DND-41 (cell line): Measurements from ENCODE around the gene CTDP1.

ENCODE experiments used
- ATAC-seq: fragments of 200-7000 bp; cut with Tn5 transposase; 3 replicates; pipeline ENCODE4 v1.9.1; 2021; ENCODE audit warnings: low read depth; ENCODE audit not compliant: insufficient read depth
- DNase-seq: peaks from one replicate; pipeline ENCODE4 v3.0.0-alpha.2; 2020
- H2AFZ ChIP-seq: 2 replicates; pipeline ENCODE4 v1.6.0; 2012; ENCODE audit warnings: low read depth, low read length
- H3K27ac ChIP-seq: 2 replicates; pipeline ENCODE4 v1.5.1; 2012; ENCODE audit warnings: low read length, inconsistent platforms
- H3K27me3 ChIP-seq: fragments of 200-600 bp; sonication (generic); 2 replicates; pipeline ENCODE4 v1.6.0; 2012; ENCODE audit warnings: low read length, mild to moderate bottlenecking, inconsistent platforms; ENCODE audit not compliant: insufficient read depth, poor library complexity
- H3K36me3 ChIP-seq: 2 replicates; pipeline ENCODE4 v1.5.1; 2012; ENCODE audit warnings: low read length, inconsistent platforms; ENCODE audit not compliant: insufficient read depth
- H3K4me1 ChIP-seq: 2 replicates; pipeline ENCODE4 v1.5.1; 2012; ENCODE audit warnings: mild to moderate bottlenecking, low read length; ENCODE audit not compliant: insufficient read depth
- H3K4me2 ChIP-seq: 2 replicates; pipeline ENCODE4 v1.6.0; 2012; ENCODE audit warnings: mild to moderate bottlenecking, moderate library complexity, low read length, inconsistent platforms; ENCODE audit not compliant: insufficient read depth
- H3K4me3 ChIP-seq, 2 experiments: fragments of 200-600 bp in 1 of 2; shearing (Covaris generic) in 1 of 2; 2 replicates each; pipeline ENCODE4 v1.5.1; 2012 to 2016; ENCODE audit warnings: inconsistent platforms in 2 of 2, low read length in 2 of 2, mild to moderate bottlenecking in 2 of 2, low read depth in 1 of 2, moderate library complexity in 1 of 2
- H3K79me2 ChIP-seq: 2 replicates; pipeline ENCODE4 v1.6.0; 2012; ENCODE audit warnings: low read length, inconsistent platforms; ENCODE audit not compliant: insufficient read depth
- H3K9ac ChIP-seq: 2 replicates; pipeline ENCODE4 v1.6.0; 2012; ENCODE audit warnings: low read depth, mild to moderate bottlenecking, inconsistent platforms, low read length, moderate library complexity
- H3K9me3 ChIP-seq: 2 replicates; pipeline ENCODE4 v1.5.1; 2012; ENCODE audit warnings: low read length, moderate library complexity, mild to moderate bottlenecking, inconsistent platforms; ENCODE audit not compliant: insufficient read depth, severe bottlenecking
- H4K20me1 ChIP-seq: 2 replicates; pipeline ENCODE4 v1.6.0; 2012; ENCODE audit warnings: low read length; ENCODE audit not compliant: insufficient read depth
- CTCF ChIP-seq: IDR thresholded peaks from 2 replicates; pipeline ENCODE4 v1.5.1; 2012; ENCODE audit warnings: borderline replicate concordance, low read length, moderate library complexity, mild to moderate bottlenecking; ENCODE audit not compliant: poor library complexity, severe bottlenecking; ENCODE audit errors: extremely low read depth
- EZH2 ChIP-seq: IDR thresholded peaks from 3 replicates; pipeline ENCODE4 v1.6.1; 2012; ENCODE audit warnings: borderline replicate concordance, low read depth, mild to moderate bottlenecking, moderate library complexity, low read length, inconsistent platforms; ENCODE audit not compliant: severe bottlenecking

CTDP1 gene

GRCh38 chr18:79702906-79703305, 23.3 kb downstream of the CTDP1 start:
- ATAC-seq (no peak), DNase-seq (no peak)
- no peak overlapping the region for H3K27ac ChIP-seq
- H3K4me2 ChIP-seq = no peak overlapping the region
- H3K36me3 ChIP-seq = peaks cover 87% of the 10 kb centered on the region
- H3K79me2 ChIP-seq = peaks cover 57% of the 10 kb centered on the region
- no peaks in the 10 kb centered on the region for H3K4me1 ChIP-seq
- no peak for TF ChIP-seq EZH2
- TF ChIP-seq CTCF = no peak
- H3K4me3 ChIP-seq = no peak overlapping the region
- no peaks in the 10 kb centered on the region for H3K27me3 ChIP-seq
- no peak overlapping the region for H3K9ac ChIP-seq
- H3K9me3 ChIP-seq = no peaks in the 10 kb centered on the region
- no peak overlapping the region for H2AFZ ChIP-seq
- H4K20me1 ChIP-seq = peaks cover 58% of the 10 kb centered on the region

GRCh38 chr18:79704631-79705030, 25.0 kb downstream of the CTDP1 start:
- Histone ChIP-seq H3K36me3 (peaks cover 85% of the 10 kb centered on the region), H3K27me3 (no peaks in the 10 kb centered on the region), H3K4me3 (no peak overlapping the region), H2AFZ (no peak overlapping the region), H4K20me1 (peaks cover 58% of the 10 kb centered on the region), H3K9me3 (no peaks in the 10 kb centered on the region), H3K27ac (no peak overlapping the region), H3K79me2 (peaks cover 47% of the 10 kb centered on the region), H3K4me2 (no peak overlapping the region), H3K9ac (no peak overlapping the region), H3K4me1 (no peaks in the 10 kb centered on the region)
- TF ChIP-seq EZH2 (no peak), CTCF (no peak)
- DNase-seq = no peak
- no peak for ATAC-seq

GRCh38 chr18:79705272-79705671, 25.7 kb downstream of the CTDP1 start:
- H3K27ac ChIP-seq = no peak overlapping the region
- no peak for TF ChIP-seq EZH2
- no peak for TF ChIP-seq CTCF
- peaks cover 41% of the 10 kb centered on the region for H3K79me2 ChIP-seq
- no peak overlapping the region for H3K9ac ChIP-seq
- DNase-seq (no peak), ATAC-seq (no peak)
- peaks cover 85% of the 10 kb centered on the region for H3K36me3 ChIP-seq
- peaks cover 53% of the 10 kb centered on the region for H4K20me1 ChIP-seq
- no peak overlapping the region for H3K4me3 ChIP-seq
- H2AFZ ChIP-seq = no peak overlapping the region
- H3K4me2 ChIP-seq = no peak overlapping the region
- no peaks in the 10 kb centered on the region for H3K4me1 ChIP-seq
- no peaks in the 10 kb centered on the region for H3K27me3 ChIP-seq
- H3K9me3 ChIP-seq = no peaks in the 10 kb centered on the region

- no peak for TF ChIP-seq CTCF
- H4K20me1 ChIP-seq = peaks cover 48% of the 10 kb centered on the region
- no peak overlapping the region for H3K27ac ChIP-seq
These were observed 26.4 kb downstream of the CTDP1 start for GRCh38 chr18:79706006-79706405.

More at GRCh38 chr18:79706006-79706405, 26.4 kb downstream of the CTDP1 start:
- Histone ChIP-seq H2AFZ (no peak overlapping the region), H3K36me3 (peaks cover 84% of the 10 kb centered on the region), H3K9me3 (no peaks in the 10 kb centered on the region), H3K4me2 (no peak overlapping the region), H3K27me3 (no peaks in the 10 kb centered on the region), H3K4me1 (no peaks in the 10 kb centered on the region), H3K4me3 (no peak overlapping the region), H3K79me2 (peaks cover 34% of the 10 kb centered on the region), H3K9ac (no peak overlapping the region)
- DNase-seq (no peak), ATAC-seq (no peak)
